Osteocyte (in vitro differentiated cells): Measurements from ENCODE around the gene RNF213. TPM values are rescaled to one million over a fixed set of nuclear protein-coding genes. Genes with fewer than 3 reads are reported as not detected.

Experiments
- DNase-seq: peaks from one replicate; pipeline ENCODE4 v3.0.0; 2021; ENCODE audit warnings: mixed read lengths; ENCODE audit not compliant: unreplicated experiment; ENCODE audit errors: extremely low spot score
- H3K27ac Mint-ChIP-seq: one replicate; pipeline ENCODE4 v1.8.0; 2021; ENCODE audit warnings: mild to moderate bottlenecking, mixed read lengths; ENCODE audit not compliant: unreplicated experiment
- H3K27me3 Mint-ChIP-seq: one replicate; pipeline ENCODE4 v1.8.0; 2021; ENCODE audit warnings: mixed read lengths; ENCODE audit not compliant: unreplicated experiment
- H3K36me3 Mint-ChIP-seq: one replicate; pipeline ENCODE4 v1.8.0; 2021; ENCODE audit warnings: mixed read lengths; ENCODE audit not compliant: unreplicated experiment
- H3K4me1 Mint-ChIP-seq: one replicate; pipeline ENCODE4 v1.8.0; 2021; ENCODE audit warnings: mixed read lengths; ENCODE audit not compliant: unreplicated experiment
- H3K4me3 Mint-ChIP-seq: one replicate; pipeline ENCODE4 v1.8.0; 2021; ENCODE audit warnings: mild to moderate bottlenecking, moderate library complexity, mixed read lengths; ENCODE audit not compliant: unreplicated experiment
- H3K9me3 Mint-ChIP-seq: one replicate; pipeline ENCODE4 v1.8.0; 2021; ENCODE audit warnings: mixed read lengths; ENCODE audit not compliant: unreplicated experiment
- CTCF ChIP-seq: fragments of 200-600 bp; sonication (generic); IDR thresholded peaks from 2 replicates; pipeline ENCODE4 v1.5.0; 2021; ENCODE audit warnings: antibody characterized with exemption, mild to moderate bottlenecking, moderate library complexity
- total RNA-seq: library from RNA; stranded (reverse); gene quantifications from 2 replicates; pipeline ENCODE4 v1.2.1, GENCODE V29; 2021

The RNF213 gene
- total RNA-seq, 1 donor from 2014 or later, result 106 TPM

- Mint-ChIP-seq H3K4me3 (no peak overlapping the region), H3K27me3 (no peaks in the 10 kb centered on the region), H3K36me3 (peaks cover 65% of the 10 kb centered on the region), H3K4me1 (no peaks in the 10 kb centered on the region), H3K27ac (no peak overlapping the region), H3K9me3 (no peaks in the 10 kb centered on the region)
- no peak for DNase-seq
- no peak for TF ChIP-seq CTCF
Measured at GRCh38 chr17:80367503-80367902, 106.9 kb downstream of the RNF213 start.

GRCh38 chr17:80371196-80371595 is 110.5 kb downstream of the RNF213 start:
- H3K4me3 Mint-ChIP-seq, result no peak overlapping the region
- no peaks in the 10 kb centered on the region for H3K27me3 Mint-ChIP-seq
- no peak for DNase-seq
- no peak for TF ChIP-seq CTCF
- no peaks in the 10 kb centered on the region for H3K9me3 Mint-ChIP-seq
- no peak overlapping the region for H3K27ac Mint-ChIP-seq
- H3K4me1 Mint-ChIP-seq, result no peaks in the 10 kb centered on the region
- H3K36me3 Mint-ChIP-seq, result peaks cover 64% of the 10 kb centered on the region

- H3K27me3 Mint-ChIP-seq, result no peaks in the 10 kb centered on the region
- no peak for TF ChIP-seq CTCF
- H3K9me3 Mint-ChIP-seq, result no peaks in the 10 kb centered on the region
- no peak overlapping the region for H3K27ac Mint-ChIP-seq
- peaks cover 68% of the 10 kb centered on the region for H3K36me3 Mint-ChIP-seq
- no peaks in the 10 kb centered on the region for H3K4me1 Mint-ChIP-seq
- H3K4me3 Mint-ChIP-seq, result no peak overlapping the region
- no peak for DNase-seq
Measured at GRCh38 chr17:80372456-80372855, 111.8 kb downstream of the RNF213 start.

- no peaks in the 10 kb centered on the region for H3K9me3 Mint-ChIP-seq
- peaks cover 68% of the 10 kb centered on the region for H3K36me3 Mint-ChIP-seq
- no peak overlapping the region for H3K4me3 Mint-ChIP-seq
- no peak for DNase-seq
- no peaks in the 10 kb centered on the region for H3K27me3 Mint-ChIP-seq
- no peak for TF ChIP-seq CTCF
- H3K4me1 Mint-ChIP-seq, result no peaks in the 10 kb centered on the region
- no peak overlapping the region for H3K27ac Mint-ChIP-seq
Measured at GRCh38 chr17:80372922-80373570, 112.4 kb downstream of the RNF213 start.

GRCh38 chr17:80374039-80374731 is 113.5 kb downstream of the RNF213 start:
- H3K4me1 Mint-ChIP-seq, result no peaks in the 10 kb centered on the region
- no peaks in the 10 kb centered on the region for H3K9me3 Mint-ChIP-seq
- no peak overlapping the region for H3K27ac Mint-ChIP-seq
- peaks cover 70% of the 10 kb centered on the region for H3K36me3 Mint-ChIP-seq
- no peak overlapping the region for H3K4me3 Mint-ChIP-seq
- no peak for DNase-seq
- TF ChIP-seq CTCF, result no peak
- H3K27me3 Mint-ChIP-seq, result no peaks in the 10 kb centered on the region
